ENCODE results near the gene DNAJB11.
"Not testable (repeated sequence)": the region's sequence is repeated elsewhere in the genome, so short reads cannot be mapped to it uniquely, and the experiment has no call there.

DNAJB11 gene

GRCh38 chr3:186571644-186572013 is 1.1 kb downstream of the DNAJB11 start:
- peak overlapping the region; percentile 73 to 88 for H3K4me3 ChIP-seq (replicated peaks in 1 of 2; ENCODE audit: low read depth in 2 of 2, low read length in 2 of 2)
- TF ChIP-seq CTCF (IDR thresholded peaks at IDR 0.05; ENCODE audit: low read depth, low read length), result no peak

GRCh38 chr3:186577521-186577920 is 7.0 kb downstream of the DNAJB11 start:
- no peak for DNase-seq (ENCODE audit: low read depth in 2 of 2)
- no peak for TF ChIP-seq CTCF (IDR thresholded peaks at IDR 0.05; ENCODE audit: low read depth, low read length)
- H3K4me3 ChIP-seq (replicated peaks in 1 of 2; ENCODE audit: low read depth in 2 of 2, low read length in 2 of 2), result no peak overlapping the region

More at GRCh38 chr3:186571644-186572013, 1.1 kb downstream of the DNAJB11 start:
- DNase-seq (ENCODE audit: low read depth in 2 of 2), result no peak

- H3K4me3 ChIP-seq (replicated peaks in 1 of 2; ENCODE audit: low read depth in 2 of 2, low read length in 2 of 2), result no peak overlapping the region
- no peak for DNase-seq (ENCODE audit: low read depth in 2 of 2)
- no peak for TF ChIP-seq CTCF (IDR thresholded peaks at IDR 0.05; ENCODE audit: low read depth, low read length)
These were observed 10.3 kb downstream of the DNAJB11 start for GRCh38 chr3:186580785-186581184.

- TF ChIP-seq CTCF (IDR thresholded peaks at IDR 0.05; ENCODE audit: low read depth, low read length), result no peak
- no peak for DNase-seq (ENCODE audit: low read depth in 2 of 2)
- H3K4me3 ChIP-seq (replicated peaks in 1 of 2; ENCODE audit: low read depth in 2 of 2, low read length in 2 of 2), result no peak overlapping the region
These were observed 12.0 kb downstream of the DNAJB11 start for GRCh38 chr3:186582541-186582940.

GRCh38 chr3:186583831-186584230 is 13.3 kb downstream of the DNAJB11 start:
- H3K4me3 ChIP-seq (replicated peaks in 1 of 2; ENCODE audit: low read depth in 2 of 2, low read length in 2 of 2), result no peak overlapping the region
- peak in 1 of 2 donors; percentile 53 for DNase-seq (ENCODE audit: low read depth in 2 of 2)
- TF ChIP-seq CTCF (IDR thresholded peaks at IDR 0.05; ENCODE audit: low read depth, low read length), result no peak

- DNase-seq (ENCODE audit: low read depth in 2 of 2); H3K4me3 ChIP-seq (replicated peaks in 1 of 2; ENCODE audit: low read depth in 2 of 2, low read length in 2 of 2): not testable (repeated sequence)
These were observed 15.7 kb downstream of the DNAJB11 start for GRCh38 chr3:186586245-186586644.

- DNase-seq (ENCODE audit: low read depth in 2 of 2), result no peak
- H3K4me3 ChIP-seq (replicated peaks in 1 of 2; ENCODE audit: low read depth in 2 of 2, low read length in 2 of 2), result no peak overlapping the region
- no peak for TF ChIP-seq CTCF (IDR thresholded peaks at IDR 0.05; ENCODE audit: low read depth, low read length)
These were observed 16.7 kb downstream of the DNAJB11 start for GRCh38 chr3:186587183-186587582.
